NCI-H69 (cell line): Measurements from ENCODE around the gene LPIN2.
"Not testable (repeated sequence)": the region's sequence is repeated elsewhere in the genome, so short reads cannot be mapped to it uniquely, and the experiment has no call there.

ENCODE experiments used
- DNase-seq: peaks from one replicate; lab custom pipeline; 2025; lab: John Stamatoyannopoulos, UW

Gene LPIN2

GRCh38 chr18:3013024-3013804 lies at the start of gene LPIN2:
Gene LPIN2, minus strand, starts transcription at chr18:3013144. Its CDS starts 52,304 bp downstream, at chr18:2960840.
- peak; percentile 99 for DNase-seq

GRCh38 chr18:3061581-3062312 lies 48.8 kb upstream of the LPIN2 start:
- DNase-seq: no peak

- no peak for DNase-seq
These were observed 48.0 kb upstream of the LPIN2 start for GRCh38 chr18:3060667-3061580.

GRCh38 chr18:3059272-3059671 lies 46.3 kb upstream of the LPIN2 start:
- no peak for DNase-seq

- DNase-seq: no peak
These were observed 45.6 kb upstream of the LPIN2 start for GRCh38 chr18:3058328-3059191.

- DNase-seq: no peak
These were observed 44.6 kb upstream of the LPIN2 start for GRCh38 chr18:3057526-3057925.

GRCh38 chr18:3056311-3056710 lies 43.4 kb upstream of the LPIN2 start:
- no peak for DNase-seq

- no peak for DNase-seq
These were observed 42.9 kb upstream of the LPIN2 start for GRCh38 chr18:3055816-3056215.

- DNase-seq: no peak
These were observed 42.3 kb upstream of the LPIN2 start for GRCh38 chr18:3055186-3055728.

- DNase-seq: no peak
These were observed 41.8 kb upstream of the LPIN2 start for GRCh38 chr18:3054780-3055179.

- DNase-seq: no peak
These were observed 41.3 kb upstream of the LPIN2 start for GRCh38 chr18:3054214-3054613.

GRCh38 chr18:3053081-3053480 lies 40.1 kb upstream of the LPIN2 start:
- DNase-seq: no peak

GRCh38 chr18:3052411-3052758 lies 39.4 kb upstream of the LPIN2 start:
- no peak for DNase-seq

- DNase-seq: peak; percentile 41
These were observed 38.9 kb upstream of the LPIN2 start for GRCh38 chr18:3051718-3052410.

- not testable (repeated sequence) for DNase-seq
These were observed 37.0 kb upstream of the LPIN2 start for GRCh38 chr18:3049897-3050454.

- no peak for DNase-seq
These were observed 35.9 kb upstream of the LPIN2 start for GRCh38 chr18:3048820-3049349.

GRCh38 chr18:3048121-3048520 lies 35.2 kb upstream of the LPIN2 start:
- peak; percentile 73 for DNase-seq

GRCh38 chr18:3046216-3046808 lies 33.4 kb upstream of the LPIN2 start:
- DNase-seq: no peak

GRCh38 chr18:3044931-3045698 lies 32.2 kb upstream of the LPIN2 start:
- peak; percentile 77 for DNase-seq
